ENCODE data around the gene ZNF595.
"Not testable (repeated sequence)": the region's sequence is repeated elsewhere in the genome, so short reads cannot be mapped to it uniquely, and the experiment has no call there.

The ZNF595 gene

DNA sequence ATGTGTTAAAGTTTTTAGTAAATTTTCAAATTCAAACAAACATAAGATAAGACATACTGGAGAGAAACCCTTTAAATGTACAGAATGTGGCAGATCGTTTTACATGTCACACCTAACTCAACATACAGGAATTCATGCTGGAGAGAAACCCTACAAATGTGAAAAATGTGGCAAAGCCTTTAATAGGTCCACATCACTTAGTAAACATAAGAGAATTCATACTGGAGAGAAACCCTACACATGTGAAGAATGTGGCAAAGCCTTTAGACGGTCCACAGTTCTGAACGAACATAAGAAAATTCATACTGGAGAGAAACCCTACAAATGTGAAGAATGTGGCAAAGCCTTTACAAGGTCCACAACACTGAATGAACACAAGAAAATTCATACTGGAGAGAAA lies 32.8 kb downstream of the ZNF595 start:
- no peak for DNase-seq (ENCODE audit: low read depth in 3 of 3)

- not testable (repeated sequence) for DNase-seq (ENCODE audit: low read depth in 3 of 3)
These were observed 33.6 kb downstream of the ZNF595 start for GRCh38 chr4:86559-87324.

DNA sequence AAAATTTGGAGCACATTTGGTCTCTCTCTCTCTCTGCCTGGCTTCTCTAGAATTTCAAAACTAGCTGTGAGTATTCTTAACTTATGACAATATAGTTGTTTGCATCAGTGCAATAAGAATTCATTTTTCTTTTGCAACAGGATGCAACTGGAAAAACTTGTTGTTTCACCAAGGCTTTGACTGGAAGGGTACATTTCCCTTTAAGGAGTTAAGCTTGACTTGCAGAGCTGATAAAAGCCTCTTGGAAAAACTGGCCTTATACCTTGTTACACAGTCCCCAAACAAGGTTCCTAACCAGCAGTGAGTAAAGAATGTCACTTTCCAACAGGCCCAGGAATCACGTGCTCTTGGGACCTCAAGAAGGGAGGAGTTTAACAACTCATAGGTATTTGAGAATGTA lies 45.3 kb downstream of the ZNF595 start:
- DNase-seq (ENCODE audit: low read depth in 3 of 3): no peak

- no peak for DNase-seq (ENCODE audit: low read depth in 3 of 3)
These were observed 46.7 kb downstream of the ZNF595 start for GRCh38 chr4:99863-100262.

DNA sequence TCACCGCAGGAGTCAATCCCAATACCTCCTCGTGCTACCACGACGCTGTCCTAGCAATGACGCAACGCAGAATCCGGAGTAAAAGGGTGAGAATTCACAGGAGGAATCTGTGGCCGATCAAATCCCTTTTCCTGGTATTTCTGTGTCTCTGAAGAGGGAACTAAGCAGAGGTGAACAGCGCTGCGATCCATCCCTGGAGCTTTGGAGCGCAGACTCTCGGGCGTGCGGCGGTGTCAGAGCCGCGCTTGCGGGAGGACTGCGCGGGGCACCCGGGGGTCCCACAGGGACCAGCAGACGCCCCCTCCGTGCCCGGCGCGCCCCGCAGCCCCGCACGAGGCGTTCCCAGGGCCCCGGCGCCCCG lies 53.9 kb downstream of the ZNF595 start:
- DNase-seq (ENCODE audit: low read depth in 3 of 3): no peak

DNA sequence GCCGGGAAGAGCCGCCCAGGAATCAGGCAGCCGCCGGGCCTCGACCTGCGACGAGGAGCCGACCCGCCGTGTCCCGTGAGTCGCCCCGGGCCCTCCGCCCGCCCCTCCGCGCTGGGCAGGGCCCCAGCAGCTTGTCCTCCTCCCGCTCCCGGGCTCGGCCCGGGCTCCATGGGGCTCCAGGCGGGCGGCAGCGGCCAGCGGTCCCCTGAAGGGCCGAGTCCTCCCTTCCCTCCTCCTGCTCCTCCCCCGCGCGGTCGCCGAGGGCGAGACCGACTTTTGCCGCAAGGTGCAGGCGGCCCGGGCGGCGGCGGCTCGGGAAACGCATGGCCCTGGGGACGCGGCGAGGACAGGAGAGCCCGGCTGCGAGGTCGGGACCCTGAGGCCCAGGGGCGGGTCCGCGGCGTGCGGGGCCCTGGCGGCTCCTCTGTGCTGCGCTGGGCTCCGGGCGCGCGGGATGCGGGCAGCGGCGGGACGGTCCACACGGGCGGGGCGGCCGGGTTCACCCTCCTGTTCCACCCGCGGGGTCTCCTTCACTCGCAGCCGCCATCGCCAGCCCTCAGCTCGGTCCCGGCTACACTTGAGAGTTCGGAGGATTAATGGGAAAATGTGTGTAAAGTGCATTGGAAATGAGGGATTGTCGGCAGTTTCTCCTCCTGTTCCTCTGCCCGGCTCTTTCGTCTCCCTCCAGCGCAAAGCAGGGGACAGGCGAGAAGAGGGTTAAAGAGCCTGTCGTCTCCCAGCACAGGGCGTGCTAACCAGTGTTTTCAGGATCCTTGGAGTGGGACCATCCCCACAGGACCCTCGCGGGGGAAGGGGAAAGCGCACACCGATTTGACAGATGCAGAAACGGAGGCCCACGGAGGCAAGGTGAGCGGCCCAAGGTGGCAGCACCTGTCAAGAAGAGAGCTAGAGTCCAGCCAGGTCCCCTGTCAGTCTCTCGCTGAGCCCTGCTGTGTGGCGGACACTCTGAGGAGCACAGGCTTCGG lies 54.6 kb downstream of the ZNF595 start:
- DNase-seq (ENCODE audit: low read depth in 3 of 3): no peak

DNA sequence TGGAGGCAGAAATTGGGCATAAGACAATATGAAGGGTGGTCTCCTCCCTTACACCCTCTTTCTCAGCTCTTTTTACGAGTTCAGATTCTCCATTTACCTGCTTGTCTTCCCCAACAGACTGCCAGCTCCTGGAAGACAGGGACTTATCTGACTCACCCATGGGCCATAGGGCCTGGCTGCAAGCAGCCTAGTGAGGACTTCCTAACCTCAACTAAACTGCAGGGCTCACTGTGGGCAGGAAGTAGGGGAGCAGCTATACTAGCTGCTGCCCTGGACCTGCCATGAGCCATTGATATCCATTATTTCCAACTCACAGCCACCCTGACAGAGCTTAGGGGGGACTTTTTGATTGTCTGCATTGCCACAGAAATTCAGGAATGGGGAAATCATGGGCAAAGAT lies 59.6 kb downstream of the ZNF595 start:
- no peak for DNase-seq (ENCODE audit: low read depth in 3 of 3)

DNA sequence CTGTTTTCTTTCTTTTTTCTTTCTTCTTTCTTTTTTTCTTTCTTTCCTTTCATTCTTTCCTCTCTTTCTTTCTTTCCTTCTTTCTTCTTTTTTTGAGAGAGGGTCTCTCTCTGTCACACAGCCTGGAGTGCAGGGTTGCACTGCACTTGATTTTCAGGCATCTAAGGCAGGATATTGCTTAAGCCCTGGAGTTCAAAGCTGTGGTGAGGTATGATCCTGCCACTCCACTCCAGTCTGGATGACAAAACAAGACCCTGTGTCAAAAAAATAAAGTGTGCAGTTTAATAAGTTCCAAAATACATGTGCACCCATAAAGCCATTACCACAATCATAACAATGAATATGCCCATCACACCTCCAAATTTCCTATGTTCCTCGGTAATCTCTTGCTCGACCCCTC lies 60.6 kb downstream of the ZNF595 start:
- no peak for DNase-seq (ENCODE audit: low read depth in 3 of 3)

DNA sequence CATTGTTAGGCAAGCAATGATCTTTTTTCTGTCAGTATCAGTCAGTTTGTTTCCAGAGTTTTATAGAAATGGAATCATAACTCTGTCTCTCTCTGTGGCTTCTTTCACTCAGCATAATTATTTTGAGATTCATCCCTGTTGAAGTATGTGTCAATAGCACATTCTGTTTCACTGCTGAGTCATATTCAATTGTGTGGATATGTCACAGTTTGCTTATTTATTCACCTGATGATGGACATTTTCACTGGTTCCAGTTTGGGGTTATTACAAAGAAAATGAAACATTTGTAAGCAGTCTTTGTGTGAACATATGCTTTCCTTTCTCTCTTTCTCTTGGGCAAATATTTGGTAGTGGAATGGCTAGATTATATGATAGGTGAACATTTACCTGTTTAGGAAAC lies 61.0 kb downstream of the ZNF595 start:
- DNase-seq (ENCODE audit: low read depth in 3 of 3): no peak

DNA sequence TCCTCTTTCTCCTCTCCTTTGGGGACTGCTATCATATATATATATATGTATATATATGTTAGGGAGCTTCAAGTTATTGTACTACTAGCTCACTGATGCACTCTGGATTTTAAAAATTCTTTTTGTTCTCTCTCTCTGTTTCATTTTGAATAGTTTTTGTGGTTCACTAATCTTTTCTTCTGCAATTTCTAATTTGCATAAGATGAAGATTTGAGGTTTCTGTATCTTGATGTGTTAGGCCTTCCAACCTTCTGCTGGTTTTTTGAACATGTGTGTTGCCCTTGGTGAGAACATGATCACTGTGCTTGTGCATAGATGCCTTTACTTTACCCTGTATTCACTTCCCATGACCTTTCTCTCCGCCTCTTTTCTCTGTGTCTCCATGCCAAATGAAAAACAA lies 63.4 kb downstream of the ZNF595 start:
- no peak for DNase-seq (ENCODE audit: low read depth in 3 of 3)

- no peak for DNase-seq (ENCODE audit: low read depth in 3 of 3)
These were observed 67.5 kb downstream of the ZNF595 start for GRCh38 chr4:120616-121015.

- DNase-seq (ENCODE audit: low read depth in 3 of 3): no peak
These were observed 68.4 kb downstream of the ZNF595 start for GRCh38 chr4:121408-122084.

DNA sequence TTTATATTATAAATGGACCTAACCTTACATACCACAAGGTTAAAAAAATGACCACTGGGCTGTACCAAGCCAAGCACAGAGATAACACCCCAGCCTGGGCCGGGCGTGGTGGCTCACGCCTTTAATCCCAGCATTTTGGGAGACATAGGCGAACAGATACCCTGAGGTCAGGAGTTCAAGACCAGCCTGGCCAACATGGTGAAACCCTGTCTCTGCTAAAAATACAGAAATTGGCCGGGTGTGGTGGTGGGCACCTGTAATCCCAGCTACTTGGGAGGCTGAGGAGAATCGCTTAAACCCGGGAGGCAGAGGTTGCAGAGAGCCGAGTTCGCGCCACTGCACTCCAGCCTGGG lies 70.8 kb downstream of the ZNF595 start:
- DNase-seq (ENCODE audit: low read depth in 3 of 3): not testable (repeated sequence)

DNA sequence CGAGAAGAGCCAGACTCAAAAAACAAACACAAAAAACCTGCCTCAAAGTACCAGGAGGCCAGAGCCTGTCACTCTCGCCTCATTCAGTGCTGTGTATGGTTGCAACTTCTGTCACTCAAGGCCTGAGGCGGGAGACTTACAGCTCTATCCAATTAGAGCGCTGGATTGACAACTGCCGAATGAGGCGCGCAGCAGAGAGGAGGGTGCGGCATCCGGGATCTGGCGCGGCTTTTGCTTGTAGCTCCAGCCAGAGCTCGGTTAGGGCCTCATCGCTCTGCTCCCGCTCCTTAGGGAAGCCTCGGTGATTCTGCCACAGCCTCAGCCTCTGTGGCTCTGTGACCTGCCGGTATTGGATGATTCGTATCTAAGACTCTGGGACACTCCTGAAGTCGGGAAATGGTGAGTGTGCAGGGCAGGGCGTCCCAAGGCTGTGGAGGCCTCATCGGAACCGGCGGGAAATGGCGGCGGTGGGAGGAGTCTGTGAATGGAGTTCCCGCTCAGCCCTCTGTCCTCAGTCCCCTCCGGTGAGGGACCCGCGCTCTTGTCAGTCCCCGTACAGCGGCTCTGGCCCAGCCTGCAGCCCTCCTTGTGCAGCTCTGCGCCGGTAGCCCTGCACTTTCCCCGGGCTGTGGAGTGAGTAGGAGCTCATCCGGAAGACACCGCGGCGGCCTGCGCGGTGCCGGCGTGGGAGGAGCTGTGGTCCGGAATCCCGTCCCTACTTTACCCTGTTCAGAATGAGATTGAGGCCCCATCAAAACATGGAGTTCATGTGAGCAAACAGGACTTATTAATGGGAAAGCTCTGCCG lies 71.4 kb downstream of the ZNF595 start, which contains the start of gene ZNF718:
Gene ZNF718, plus strand, starts transcription at position 227 of the 807 bp plus-strand sequence. Its CDS starts 170 bp downstream, at position 397.
- peak; percentile 69 to 89 (median 86) for DNase-seq (ENCODE audit: low read depth in 3 of 3)

DNA sequence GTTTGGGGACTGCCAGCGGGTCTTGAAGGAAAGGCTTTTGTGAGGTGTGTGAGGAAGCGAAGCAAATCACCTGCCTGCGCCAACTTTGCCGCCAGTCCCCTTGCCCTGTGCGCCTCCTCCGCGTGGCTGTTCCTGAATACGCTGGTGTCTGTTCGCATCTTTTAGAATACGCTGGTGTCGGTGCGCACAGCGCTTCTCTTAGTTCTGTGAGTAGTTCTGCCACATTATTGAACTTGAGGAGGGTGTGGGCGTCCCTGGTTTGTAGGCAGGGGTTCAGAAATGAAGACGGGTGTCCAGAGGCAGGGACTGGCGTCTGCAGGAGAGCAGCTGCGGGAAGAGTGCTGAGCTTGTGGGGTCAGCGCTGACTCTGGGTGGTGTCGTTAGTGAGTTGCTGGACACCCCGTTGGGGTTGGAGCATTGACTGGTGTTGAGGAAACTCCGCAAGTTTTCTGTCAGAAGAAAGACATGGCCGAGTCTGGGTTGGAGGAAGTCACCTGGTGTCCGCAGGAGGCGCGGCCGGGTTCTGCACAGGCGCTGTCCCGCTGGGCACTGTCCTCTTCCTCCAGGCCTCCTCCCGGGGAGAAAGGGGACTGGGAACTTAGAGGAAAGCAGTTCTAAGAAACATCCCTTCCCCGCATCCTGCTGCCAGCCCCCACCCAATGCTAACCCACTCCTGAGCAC lies 72.1 kb downstream of the ZNF595 start:
- peak in 1 of 3 donors; percentile 8 for DNase-seq (ENCODE audit: low read depth in 3 of 3)

GRCh38 chr4:125833-126232 lies 72.7 kb downstream of the ZNF595 start:
- DNase-seq (ENCODE audit: low read depth in 3 of 3): peak in 1 of 3 donors; percentile 2

DNA sequence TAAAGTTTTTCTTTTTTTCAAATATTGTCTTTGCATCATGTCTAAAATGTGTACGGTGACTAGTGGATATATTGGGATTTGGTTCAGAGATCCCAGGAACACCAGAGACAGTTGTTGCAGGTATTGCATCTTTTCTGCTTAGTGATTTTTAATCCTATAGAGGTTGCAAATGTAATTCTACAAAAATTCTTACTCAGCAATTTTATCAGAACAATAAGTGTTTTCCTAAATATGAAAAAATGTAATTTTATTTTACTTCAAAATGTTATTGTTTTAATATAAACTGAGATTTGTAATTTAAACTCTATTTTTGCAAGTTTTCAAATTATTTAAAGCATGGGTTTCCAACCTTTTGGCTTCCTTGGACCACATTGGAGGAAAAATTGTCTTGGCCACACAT lies 79.4 kb downstream of the ZNF595 start:
- no peak for DNase-seq (ENCODE audit: low read depth in 3 of 3)
